Renal cortical epithelial cell (primary cell): Measurements from ENCODE around the gene PINLYP. TPM values are rescaled to one million over a fixed set of nuclear protein-coding genes. Genes with fewer than 3 reads are reported as not detected.
A peak's percentile ranks its signal among the peaks of the same experiment; 100 is the strongest.

Source experiments
- DNase-seq: peaks from one replicate; pipeline ENCODE4 v3.0.0-alpha.2; 2011; ENCODE audit warnings: low read depth
- total RNA-seq: library from RNA; depleted of rRNA; stranded (reverse); fragments of >200 nt; gene quantifications from 2 replicates; pipeline ENCODE4 v1.2.3, GENCODE V29; 2014

Gene PINLYP
- total RNA-seq, 1 donor from 2014 or later = 2.2 TPM

DNA sequence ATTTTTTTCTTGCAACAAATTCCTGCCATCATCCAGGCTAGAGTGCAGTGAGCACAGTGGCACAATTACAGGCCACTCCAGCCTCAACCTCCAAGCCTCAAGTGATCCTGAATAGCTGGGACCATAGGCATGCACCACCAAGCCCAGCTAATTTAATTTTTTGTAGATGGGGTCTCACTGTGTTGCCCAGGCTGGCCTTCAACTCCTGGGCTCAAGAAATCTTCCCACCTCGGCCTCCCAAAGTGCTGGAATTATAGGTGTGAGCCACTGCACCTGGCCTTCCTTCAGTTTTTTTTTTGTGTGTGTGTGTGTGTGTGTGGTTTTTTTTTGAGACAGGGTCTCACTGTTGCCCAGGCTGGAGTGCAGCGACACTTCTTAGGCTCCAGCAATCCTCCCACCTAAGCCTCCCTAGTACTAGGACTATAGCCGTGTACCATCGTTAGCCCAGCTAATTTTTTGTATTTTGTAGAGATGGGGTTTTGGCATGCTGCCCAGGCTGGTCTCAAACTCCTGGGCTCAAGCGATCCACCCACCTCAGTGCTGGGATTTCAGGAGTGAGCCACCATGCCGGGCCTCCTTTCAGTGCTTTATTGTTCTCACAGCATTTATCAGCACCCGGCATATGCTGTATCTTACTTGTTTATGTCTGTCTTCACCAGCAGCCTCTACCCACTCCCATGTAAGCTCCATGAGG, 30.4 kb downstream of the PINLYP start:
- no peak for DNase-seq

DNA sequence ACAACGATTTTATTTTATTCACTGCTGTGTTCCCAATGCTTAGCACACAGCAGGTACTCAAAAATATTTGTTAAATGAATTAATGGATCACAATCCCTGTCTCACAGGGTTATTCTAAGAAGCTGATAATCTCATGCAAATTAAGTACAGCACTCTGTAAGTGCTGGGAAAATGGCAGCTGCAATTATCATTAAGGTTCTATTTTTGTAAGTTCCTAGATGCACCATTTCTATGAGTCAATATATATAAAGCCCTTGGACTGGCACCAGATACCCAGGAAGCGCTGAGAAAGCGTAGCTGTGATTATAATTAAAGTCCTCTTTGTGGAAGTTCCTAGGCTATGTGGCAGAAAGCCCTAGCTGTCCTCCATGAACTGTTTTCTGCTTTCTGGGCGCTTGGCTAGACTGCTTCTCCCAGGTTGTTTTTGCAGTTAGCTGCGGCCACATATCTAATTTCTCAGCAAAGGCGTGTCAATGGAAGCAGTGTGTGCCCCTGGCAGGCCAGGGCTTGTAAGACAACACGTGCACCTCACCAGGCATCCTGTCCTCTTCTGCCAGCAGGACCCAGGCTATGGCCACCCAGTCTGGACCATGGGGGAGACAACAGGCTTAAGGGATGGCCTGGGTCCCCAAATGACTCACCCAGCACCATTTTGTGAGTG, 31.1 kb downstream of the PINLYP start:
- no peak for DNase-seq

DNA sequence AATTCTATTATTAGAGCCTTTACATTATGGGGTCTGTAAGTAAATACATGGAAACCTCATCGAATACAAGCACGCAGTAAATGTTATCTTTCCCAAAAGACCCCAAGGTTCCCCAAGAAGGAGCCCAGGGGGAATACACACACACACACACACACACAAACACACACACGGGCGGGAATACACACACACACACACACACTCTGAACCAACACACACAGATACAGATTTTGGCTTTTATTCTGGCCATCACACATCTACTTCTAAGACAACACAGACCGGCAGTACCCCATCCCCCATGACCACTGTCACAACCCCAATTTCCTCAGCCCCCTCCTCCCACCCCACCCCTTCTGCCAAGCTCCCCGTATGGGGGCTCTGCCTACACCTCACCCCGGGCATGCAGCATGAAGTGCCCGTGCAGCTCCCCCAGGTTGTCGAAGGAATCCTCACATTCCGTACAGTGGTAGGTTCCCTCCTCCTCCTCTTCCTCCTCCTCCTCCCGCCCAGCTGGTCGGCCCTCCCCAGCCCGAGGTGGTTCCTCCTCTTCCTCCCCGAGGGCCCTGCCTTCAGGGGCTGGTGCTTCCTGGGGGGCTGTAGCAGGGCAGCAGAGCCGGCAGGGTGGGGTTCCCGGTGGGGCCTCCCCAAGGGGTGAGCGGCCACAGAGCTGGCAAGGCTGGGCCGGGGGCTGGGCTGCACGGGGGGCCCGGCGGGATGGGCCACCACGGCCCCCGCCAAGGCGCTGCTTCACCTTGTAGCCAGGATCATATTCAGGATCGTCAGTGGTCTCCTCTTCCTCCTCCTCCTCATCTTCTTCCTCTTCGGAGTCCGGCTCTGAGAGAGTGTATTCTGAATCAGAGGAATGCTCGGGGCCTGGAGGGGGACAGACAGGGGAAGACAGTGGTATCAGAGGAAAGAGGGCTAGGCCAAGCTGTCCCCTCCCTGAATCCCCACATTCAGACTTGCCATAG, 31.9 kb downstream of the PINLYP start:
- no peak for DNase-seq

DNA sequence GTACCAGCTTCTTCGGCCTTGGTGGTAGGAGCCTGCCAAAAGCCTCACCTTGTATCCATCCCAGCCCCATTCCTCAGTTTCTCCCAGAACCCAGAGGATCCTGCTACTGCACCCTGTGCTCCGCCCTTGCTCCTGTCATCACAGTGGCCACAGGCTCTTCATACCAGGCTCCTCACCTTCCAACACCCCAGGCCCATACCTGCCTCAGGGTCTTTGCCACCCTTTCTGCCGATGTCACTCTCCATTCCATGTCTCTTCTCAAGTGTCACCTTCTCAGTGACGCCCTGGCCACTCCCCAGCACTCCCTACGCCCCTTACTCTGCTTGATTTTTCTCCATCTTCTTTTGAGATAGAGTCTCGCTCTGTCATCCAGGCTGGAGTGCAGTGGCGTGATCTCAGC, 34.3 kb downstream of the PINLYP start:
- DNase-seq = no peak

GRCh38 chr19:43610493-43610892, 34.9 kb downstream of the PINLYP start:
- no peak for DNase-seq

DNA sequence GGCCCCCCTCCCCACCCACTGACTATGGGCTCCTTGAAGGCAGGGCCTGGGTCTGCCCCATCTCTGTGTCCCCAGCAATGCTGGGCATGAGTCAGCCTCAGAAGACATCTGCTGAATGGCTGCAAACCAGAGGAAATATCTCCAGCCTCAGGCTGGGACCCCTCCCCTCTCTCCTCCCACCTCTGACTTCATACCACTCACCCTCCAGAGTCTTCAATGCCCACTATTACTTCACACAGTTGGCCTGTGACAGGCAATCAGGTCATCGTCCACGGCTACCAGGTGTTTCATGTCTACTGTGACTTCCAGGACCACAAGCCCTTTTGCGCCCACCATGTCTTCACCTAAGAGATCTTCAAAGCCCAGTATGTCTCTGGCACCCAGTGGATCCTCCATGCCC, 36.2 kb downstream of the PINLYP start, which contains the start of gene SRRM5:
Gene SRRM5, plus strand, starts transcription at position 301 of the 400 bp plus-strand sequence. Its CDS starts 34 bp downstream, at position 335.
- DNase-seq = no peak

DNA sequence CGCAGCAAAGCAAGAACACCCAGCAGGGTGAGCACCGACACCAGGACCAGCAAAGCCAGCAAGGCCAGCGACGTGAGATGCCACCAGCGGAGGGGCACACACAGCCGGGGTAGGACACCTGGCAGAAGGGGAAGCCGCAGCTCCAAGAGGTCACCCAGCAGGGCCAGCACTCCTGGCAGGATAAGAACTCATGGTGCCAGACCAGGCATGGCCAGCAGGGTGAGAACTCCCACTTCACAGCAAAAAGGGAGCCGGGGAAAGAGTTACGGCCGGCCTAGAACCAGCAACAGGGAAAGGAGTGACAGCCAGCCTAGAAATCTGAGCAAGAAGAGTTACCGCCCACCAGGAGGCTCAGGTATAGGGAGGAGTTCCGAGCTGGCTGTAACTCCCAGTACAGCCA, 36.8 kb downstream of the PINLYP start:
- no peak for DNase-seq

GRCh38 chr19:43616306-43616705, 40.7 kb downstream of the PINLYP start:
- no peak for DNase-seq

DNA sequence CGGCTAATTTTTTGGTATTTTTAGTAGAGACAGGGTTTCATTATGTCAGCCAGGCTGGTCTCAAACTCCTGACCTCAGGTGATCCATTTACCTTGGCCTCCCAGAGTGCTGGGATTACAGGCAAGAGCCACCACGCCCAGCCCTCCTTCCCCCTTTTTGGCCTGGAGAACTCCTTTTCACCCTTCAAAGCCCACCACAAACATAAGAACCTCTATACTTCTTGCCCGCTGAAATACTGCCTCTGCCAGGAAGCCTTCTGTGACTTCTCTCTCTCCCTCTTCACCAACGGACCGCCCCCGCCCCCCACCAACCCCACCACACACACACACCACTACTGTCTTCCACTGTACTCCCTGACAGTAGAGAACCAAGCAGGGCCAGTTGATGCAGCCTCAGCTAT, 41.4 kb downstream of the PINLYP start:
- DNase-seq = no peak

DNA sequence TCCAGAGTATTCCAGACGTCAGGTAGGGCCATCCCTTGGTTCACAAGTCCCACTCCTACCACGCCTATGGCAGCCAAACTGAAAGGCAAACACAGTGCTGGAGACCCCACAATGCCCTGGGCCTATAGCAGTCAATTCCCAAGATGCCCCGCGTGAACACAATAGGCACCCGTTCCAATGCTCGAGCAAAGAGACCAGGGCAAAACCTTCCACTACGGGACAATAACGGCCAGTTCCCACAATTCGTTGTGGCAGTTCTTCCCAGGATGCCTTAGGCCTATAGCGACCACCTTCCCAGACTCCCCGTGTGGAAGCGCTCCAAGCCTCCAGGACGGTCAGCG, 43.3 kb downstream of the PINLYP start:
- no peak for DNase-seq

GRCh38 chr19:43619262-43620060, 43.9 kb downstream of the PINLYP start, which contains the start of gene ZNF428:
ZNF428 (minus strand) TSS chr19:43619629; CDS start chr19:43614304, 5,325 bp downstream.
- DNase-seq = peak; percentile 82

- no peak for DNase-seq
Measured at GRCh38 chr19:43620061-43621001, 44.7 kb downstream of the PINLYP start.

GRCh38 chr19:43622070-43622469, 46.5 kb downstream of the PINLYP start:
- DNase-seq = no peak

GRCh38 chr19:43622956-43623355, 47.4 kb downstream of the PINLYP start:
- no peak for DNase-seq

DNA sequence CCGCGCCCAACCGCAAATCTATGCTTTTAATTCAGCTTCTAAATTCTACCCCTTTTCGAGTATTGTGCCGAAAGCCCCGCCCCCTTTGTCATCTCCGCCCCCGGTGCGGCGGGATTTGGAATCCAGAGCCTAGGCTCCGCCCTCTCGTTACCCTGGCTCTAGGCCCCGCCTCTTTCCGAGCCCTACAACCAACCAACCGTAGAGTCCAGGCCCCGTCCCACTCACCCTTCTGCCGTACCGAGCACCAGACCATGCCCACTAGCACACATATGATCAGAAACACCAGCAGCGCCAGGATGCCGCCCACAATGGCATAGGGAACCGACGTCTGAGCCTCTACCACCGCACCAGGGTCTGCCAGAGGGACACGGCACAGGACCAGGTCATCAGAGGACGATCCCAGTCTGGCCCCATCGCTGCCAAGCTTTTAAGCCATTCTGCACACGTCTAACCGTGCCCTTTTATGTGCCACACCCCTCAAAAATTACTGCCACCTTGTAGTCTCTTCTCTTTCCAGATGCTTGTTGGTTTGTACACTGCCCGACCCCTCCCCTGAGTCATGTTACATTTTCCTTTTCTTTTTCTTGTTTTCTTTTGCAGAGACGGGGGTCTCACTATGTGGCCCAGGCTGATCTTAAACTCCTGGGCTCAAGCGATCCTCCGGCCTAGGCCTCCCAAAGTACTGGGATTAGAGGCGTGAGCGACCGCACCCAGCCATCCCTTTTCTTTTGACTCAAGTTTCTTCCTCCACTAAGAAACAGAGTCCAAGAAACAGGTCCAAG, 48.5 kb downstream of the PINLYP start:
- no peak for DNase-seq

DNA sequence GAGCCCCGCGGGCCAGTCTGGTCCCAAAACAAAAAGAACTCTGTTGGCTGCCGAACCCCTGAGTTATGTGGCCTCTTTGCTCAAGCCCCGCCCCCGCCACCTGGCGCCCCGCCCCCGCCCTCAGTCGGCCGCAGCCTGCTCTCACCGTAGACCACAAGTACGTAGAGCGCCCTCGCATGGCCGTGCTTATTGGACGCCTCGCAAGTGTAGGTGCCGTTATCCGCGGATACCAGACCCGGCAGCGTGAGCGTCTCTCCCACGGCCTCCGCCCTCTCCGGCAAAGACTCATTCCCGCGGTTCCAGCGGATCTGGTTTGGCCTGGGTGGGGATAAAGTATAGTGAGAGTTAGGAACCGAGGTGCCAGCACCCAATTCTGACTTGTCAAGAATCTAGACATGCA, 49.3 kb downstream of the PINLYP start:
- DNase-seq = no peak

GRCh38 chr19:43625918-43626579, 50.4 kb downstream of the PINLYP start:
- DNase-seq = no peak

- DNase-seq = no peak
Measured at GRCh38 chr19:43626838-43627237, 51.2 kb downstream of the PINLYP start.
